Measurements from ENCODE around the gene CTSD. TPM values are rescaled to one million over a fixed set of nuclear protein-coding genes. Genes with fewer than 3 reads are reported as not detected.

Gene CTSD
- total and polyA plus RNA-seq, 2 of the 8 experiments (the other 6 are each of a cell fraction or from before 2014, with no cell fraction given), result 169 to 173 TPM

- no peak for TF ChIP-seq CBX8 (IDR thresholded peaks at IDR 0.05; ENCODE audit: borderline replicate concordance, low read depth, low read length)
- TF ChIP-seq BACH1 (IDR thresholded peaks at IDR 0.05; ENCODE audit: low read length), result no peak
- no peak for TF ChIP-seq POLR2AphosphoS5 (IDR thresholded peaks at IDR 0.05; ENCODE audit: low read depth, low read length)
- TF ChIP-seq TEAD4 (IDR thresholded peaks at IDR 0.05; ENCODE audit: low read depth, low read length), result no peak
- no peak for TF ChIP-seq SRF (IDR thresholded peaks at IDR 0.05; ENCODE audit: low read depth, low read length)
- TF ChIP-seq RNF2 (IDR thresholded peaks at IDR 0.05; ENCODE audit: borderline replicate concordance, low read depth, low read length, missing control alignments, poor library complexity, severe bottlenecking), result no peak
Measured at GRCh38 chr11:1754376-1755150, 9.2 kb downstream of the CTSD start (continued).
